Activated naive CD8-positive, alpha-beta T cell (primary cell): Measurements from ENCODE around the gene EPHB2.

Source experiments
- H3K27ac Mint-ChIP-seq: one replicate; pipeline ENCODE4 v1.8.0; 2021; ENCODE audit warnings: mixed read lengths
- H3K27me3 Mint-ChIP-seq: one replicate; pipeline ENCODE4 v1.8.0; 2021; ENCODE audit warnings: mixed read lengths
- H3K36me3 Mint-ChIP-seq: one replicate; pipeline ENCODE4 v1.8.0; 2021; ENCODE audit warnings: mixed read lengths
- H3K4me1 Mint-ChIP-seq: one replicate; pipeline ENCODE4 v1.8.0; 2021; ENCODE audit warnings: low read depth, mixed read lengths
- H3K4me3 Mint-ChIP-seq: one replicate; pipeline ENCODE4 v1.8.0; 2021; ENCODE audit warnings: mild to moderate bottlenecking, mixed read lengths
- H3K9me3 Mint-ChIP-seq: one replicate; pipeline ENCODE4 v1.8.0; 2021; ENCODE audit warnings: low read depth, mixed read lengths

Gene EPHB2

DNA sequence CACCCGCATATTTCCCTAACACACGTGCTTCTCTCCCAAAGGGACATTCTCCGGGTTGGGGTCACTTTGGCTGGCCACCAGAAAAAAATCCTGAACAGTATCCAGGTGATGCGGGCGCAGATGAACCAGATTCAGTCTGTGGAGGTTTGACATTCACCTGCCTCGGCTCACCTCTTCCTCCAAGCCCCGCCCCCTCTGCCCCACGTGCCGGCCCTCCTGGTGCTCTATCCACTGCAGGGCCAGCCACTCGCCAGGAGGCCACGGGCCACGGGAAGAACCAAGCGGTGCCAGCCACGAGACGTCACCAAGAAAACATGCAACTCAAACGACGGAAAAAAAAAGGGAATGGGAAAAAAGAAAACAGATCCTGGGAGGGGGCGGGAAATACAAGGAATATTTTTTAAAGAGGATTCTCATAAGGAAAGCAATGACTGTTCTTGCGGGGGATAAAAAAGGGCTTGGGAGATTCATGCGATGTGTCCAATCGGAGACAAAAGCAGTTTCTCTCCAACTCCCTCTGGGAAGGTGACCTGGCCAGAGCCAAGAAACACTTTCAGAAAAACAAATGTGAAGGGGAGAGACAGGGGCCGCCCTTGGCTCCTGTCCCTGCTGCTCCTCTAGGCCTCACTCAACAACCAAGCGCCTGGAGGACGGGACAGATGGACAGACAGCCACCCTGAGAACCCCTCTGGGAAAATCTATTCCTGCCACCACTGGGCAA lies 202.9 kb downstream of the EPHB2 start:
- no peak overlapping the region for H3K27ac Mint-ChIP-seq
- H3K4me1 Mint-ChIP-seq = no peaks in the 10 kb centered on the region
- no peaks in the 10 kb centered on the region for H3K36me3 Mint-ChIP-seq
- no peak overlapping the region for H3K4me3 Mint-ChIP-seq
- no peaks in the 10 kb centered on the region for H3K9me3 Mint-ChIP-seq
- no peaks in the 10 kb centered on the region for H3K27me3 Mint-ChIP-seq

DNA sequence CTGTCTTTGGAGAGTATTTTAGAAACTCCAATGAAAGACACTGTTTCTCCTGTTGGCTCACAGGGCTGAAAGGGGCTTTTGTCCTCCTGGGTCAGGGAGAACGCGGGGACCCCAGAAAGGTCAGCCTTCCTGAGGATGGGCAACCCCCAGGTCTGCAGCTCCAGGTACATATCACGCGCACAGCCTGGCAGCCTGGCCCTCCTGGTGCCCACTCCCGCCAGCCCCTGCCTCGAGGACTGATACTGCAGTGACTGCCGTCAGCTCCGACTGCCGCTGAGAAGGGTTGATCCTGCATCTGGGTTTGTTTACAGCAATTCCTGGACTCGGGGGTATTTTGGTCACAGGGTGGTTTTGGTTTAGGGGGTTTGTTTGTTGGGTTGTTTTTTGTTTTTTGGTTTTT lies 203.5 kb downstream of the EPHB2 start:
- Mint-ChIP-seq H3K36me3 (no peaks in the 10 kb centered on the region), H3K4me3 (no peak overlapping the region), H3K9me3 (no peaks in the 10 kb centered on the region), H3K4me1 (no peaks in the 10 kb centered on the region), H3K27me3 (no peaks in the 10 kb centered on the region), H3K27ac (no peak overlapping the region)

DNA sequence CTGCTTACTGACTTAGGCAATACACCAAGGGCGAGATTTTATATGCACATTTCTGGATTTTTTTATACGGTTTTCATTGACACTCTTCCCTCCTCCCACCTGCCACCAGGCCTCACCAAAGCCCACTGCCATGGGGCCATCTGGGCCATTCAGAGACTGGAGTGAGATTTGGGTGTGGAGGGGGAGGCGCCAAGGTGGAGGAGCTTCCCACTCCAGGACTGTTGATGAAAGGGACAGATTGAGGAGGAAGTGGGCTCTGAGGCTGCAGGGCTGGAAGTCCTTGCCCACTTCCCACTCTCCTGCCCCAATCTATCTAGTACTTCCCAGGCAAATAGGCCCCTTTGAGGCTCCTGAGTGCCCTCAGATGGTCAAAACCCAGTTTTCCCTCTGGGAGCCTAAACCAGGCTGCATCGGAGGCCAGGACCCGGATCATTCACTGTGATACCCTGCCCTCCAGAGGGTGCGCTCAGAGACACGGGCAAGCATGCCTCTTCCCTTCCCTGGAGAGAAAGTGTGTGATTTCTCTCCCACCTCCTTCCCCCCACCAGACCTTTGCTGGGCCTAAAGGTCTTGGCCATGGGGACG lies 204.1 kb downstream of the EPHB2 start:
- Mint-ChIP-seq H3K27ac (no peak overlapping the region), H3K9me3 (no peaks in the 10 kb centered on the region), H3K4me1 (no peaks in the 10 kb centered on the region), H3K27me3 (no peaks in the 10 kb centered on the region), H3K36me3 (no peaks in the 10 kb centered on the region), H3K4me3 (no peak overlapping the region)

GRCh38 chr1:22915231-22915630 lies 204.6 kb downstream of the EPHB2 start:
- no peaks in the 10 kb centered on the region for H3K27me3 Mint-ChIP-seq
- no peaks in the 10 kb centered on the region for H3K4me1 Mint-ChIP-seq
- no peaks in the 10 kb centered on the region for H3K36me3 Mint-ChIP-seq
- H3K9me3 Mint-ChIP-seq = no peaks in the 10 kb centered on the region
- no peak overlapping the region for H3K27ac Mint-ChIP-seq
- no peak overlapping the region for H3K4me3 Mint-ChIP-seq

- Mint-ChIP-seq H3K36me3 (no peaks in the 10 kb centered on the region), H3K27me3 (no peaks in the 10 kb centered on the region), H3K4me1 (no peaks in the 10 kb centered on the region), H3K27ac (no peak overlapping the region), H3K9me3 (no peaks in the 10 kb centered on the region), H3K4me3 (no peak overlapping the region)
These were observed 205.3 kb downstream of the EPHB2 start for GRCh38 chr1:22915816-22916470.

GRCh38 chr1:22916471-22916820 lies 205.8 kb downstream of the EPHB2 start:
- Mint-ChIP-seq H3K4me1 (no peaks in the 10 kb centered on the region), H3K4me3 (no peak overlapping the region)

DNA sequence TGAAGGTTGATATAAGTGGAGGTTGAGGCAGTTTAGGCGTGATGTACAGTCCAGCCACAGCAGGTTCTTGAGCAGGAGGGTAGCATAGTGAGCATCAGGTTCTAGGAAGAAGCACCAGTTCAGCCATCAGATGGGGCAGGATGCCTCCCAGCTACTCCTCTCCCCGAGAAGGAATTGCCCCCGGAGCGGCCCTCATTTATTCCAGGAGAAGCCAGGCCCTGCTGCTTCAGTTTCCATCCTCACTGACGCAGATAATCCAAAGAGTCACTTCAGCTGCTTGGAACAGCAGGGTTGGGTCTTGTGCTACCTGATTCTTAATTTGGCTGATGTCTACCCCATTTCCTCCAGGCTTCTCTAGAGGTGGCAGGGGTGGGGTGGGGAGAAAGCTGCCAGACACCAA lies 207.3 kb downstream of the EPHB2 start:
- Mint-ChIP-seq H3K27ac (no peak overlapping the region), H3K4me1 (no peaks in the 10 kb centered on the region), H3K9me3 (no peaks in the 10 kb centered on the region), H3K27me3 (no peaks in the 10 kb centered on the region), H3K36me3 (no peaks in the 10 kb centered on the region), H3K4me3 (no peak overlapping the region)

More at GRCh38 chr1:22916471-22916820, 205.8 kb downstream of the EPHB2 start:
- Mint-ChIP-seq H3K36me3 (no peaks in the 10 kb centered on the region), H3K9me3 (no peaks in the 10 kb centered on the region), H3K27ac (no peak overlapping the region), H3K27me3 (no peaks in the 10 kb centered on the region)

GRCh38 chr1:22918644-22919043 lies 208.0 kb downstream of the EPHB2 start:
- Mint-ChIP-seq H3K27ac (no peak overlapping the region), H3K4me3 (no peak overlapping the region), H3K9me3 (no peaks in the 10 kb centered on the region), H3K4me1 (no peaks in the 10 kb centered on the region), H3K27me3 (peaks cover 2% of the 10 kb centered on the region), H3K36me3 (no peaks in the 10 kb centered on the region)

DNA sequence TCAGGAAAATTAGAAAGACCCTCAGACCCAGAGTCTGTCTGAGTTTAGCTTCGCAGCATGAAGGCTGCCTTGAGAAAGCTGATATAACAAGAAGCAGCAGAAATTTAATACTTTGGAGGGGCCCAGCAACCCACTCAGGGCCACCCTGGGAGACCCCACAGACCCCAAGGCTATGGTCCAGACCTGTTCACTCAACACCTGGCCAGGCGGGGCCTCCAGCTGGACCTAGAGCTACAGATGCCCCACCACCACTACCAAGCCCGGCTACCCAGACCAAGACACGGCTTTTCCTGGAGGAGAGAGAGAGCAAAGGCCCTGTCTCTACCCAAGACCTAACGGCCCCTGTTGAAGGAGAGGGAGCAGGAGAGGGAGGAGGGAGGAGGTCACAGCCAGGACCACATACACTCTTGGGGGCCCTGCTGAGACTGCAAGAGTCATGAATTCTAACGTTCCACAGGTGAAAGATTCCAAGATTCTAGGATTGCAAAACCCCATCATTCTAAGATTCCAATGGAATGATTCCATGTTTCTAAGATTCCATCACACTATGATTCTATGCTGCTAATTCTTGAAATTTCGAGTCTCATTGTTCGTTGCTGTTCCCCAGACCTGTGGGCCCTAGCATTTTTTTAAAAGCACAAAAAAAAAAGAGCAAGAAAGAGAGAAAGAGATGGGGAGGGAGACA lies 208.8 kb downstream of the EPHB2 start:
- Mint-ChIP-seq H3K4me3 (no peak overlapping the region), H3K9me3 (no peaks in the 10 kb centered on the region), H3K4me1 (no peaks in the 10 kb centered on the region), H3K27ac (no peak overlapping the region), H3K36me3 (no peaks in the 10 kb centered on the region), H3K27me3 (peaks cover 3% of the 10 kb centered on the region)

DNA sequence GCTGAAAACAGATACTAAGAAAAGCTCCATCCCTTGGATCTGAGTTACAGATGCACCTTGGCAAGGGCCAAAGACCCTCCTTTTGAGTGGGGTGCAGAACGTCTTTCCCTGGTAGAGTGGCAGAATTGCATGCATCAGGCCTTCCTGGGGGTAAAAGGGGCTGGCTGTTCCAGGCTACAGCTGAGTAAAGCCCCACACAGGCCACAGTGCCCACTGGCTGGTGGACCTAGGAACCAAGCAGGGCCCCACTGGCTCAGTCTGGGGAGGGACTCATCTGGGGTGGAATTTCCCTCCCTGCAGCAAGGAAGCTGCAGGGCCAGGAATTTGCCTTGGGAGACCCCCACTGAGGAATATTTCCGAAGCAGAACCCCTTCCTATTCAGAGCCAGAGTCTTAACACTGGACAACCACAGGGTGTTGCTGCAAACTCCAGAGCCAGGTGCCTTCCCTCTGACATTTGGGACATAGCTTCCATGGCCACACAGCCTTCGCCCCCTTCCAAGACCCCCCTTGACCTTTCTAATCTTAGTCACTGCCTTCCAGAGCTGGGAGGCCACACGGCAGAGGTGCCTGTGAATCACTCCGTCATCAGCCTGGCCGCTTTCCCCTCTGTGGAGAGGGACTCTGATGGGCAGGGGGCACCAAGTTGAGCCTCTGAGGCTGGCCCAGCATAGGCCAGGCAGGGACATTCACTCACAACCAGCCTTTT lies 209.5 kb downstream of the EPHB2 start:
- Mint-ChIP-seq H3K36me3 (no peaks in the 10 kb centered on the region), H3K27me3 (peaks cover 5% of the 10 kb centered on the region), H3K27ac (no peak overlapping the region), H3K4me3 (no peak overlapping the region), H3K9me3 (no peaks in the 10 kb centered on the region), H3K4me1 (no peaks in the 10 kb centered on the region)

GRCh38 chr1:22920734-22921451 lies 210.3 kb downstream of the EPHB2 start:
- H3K9me3 Mint-ChIP-seq = no peaks in the 10 kb centered on the region
- no peaks in the 10 kb centered on the region for H3K36me3 Mint-ChIP-seq
- no peaks in the 10 kb centered on the region for H3K4me1 Mint-ChIP-seq
- H3K27ac Mint-ChIP-seq = no peak overlapping the region
- peaks cover 7% of the 10 kb centered on the region for H3K27me3 Mint-ChIP-seq
- H3K4me3 Mint-ChIP-seq = no peak overlapping the region

GRCh38 chr1:22921452-22922126 lies 210.9 kb downstream of the EPHB2 start:
- Mint-ChIP-seq H3K4me1 (no peaks in the 10 kb centered on the region), H3K36me3 (no peaks in the 10 kb centered on the region), H3K27ac (no peak overlapping the region), H3K4me3 (no peak overlapping the region), H3K9me3 (no peaks in the 10 kb centered on the region), H3K27me3 (peaks cover 11% of the 10 kb centered on the region)

DNA sequence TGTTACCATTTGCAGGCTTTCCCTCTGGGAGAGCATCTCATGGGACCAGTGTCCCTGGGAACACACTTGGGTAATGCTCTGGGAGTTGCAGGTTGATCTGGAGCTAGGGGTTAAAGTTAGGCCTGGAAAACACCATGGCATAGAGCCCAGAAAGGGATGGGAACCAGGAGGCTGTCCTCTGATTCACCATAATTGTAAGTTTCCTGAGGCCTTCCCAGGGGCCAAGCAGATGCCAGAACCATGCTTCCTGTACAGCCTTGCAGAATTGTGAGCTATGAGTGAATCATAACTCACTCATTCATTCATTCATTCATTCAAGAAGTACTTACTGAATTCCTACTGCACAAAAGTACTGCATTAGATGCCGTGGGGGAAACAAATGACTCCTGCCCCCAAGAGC lies 212.0 kb downstream of the EPHB2 start:
- Mint-ChIP-seq H3K27me3 (peaks cover 16% of the 10 kb centered on the region), H3K9me3 (no peaks in the 10 kb centered on the region), H3K4me1 (no peaks in the 10 kb centered on the region), H3K36me3 (no peaks in the 10 kb centered on the region), H3K27ac (no peak overlapping the region), H3K4me3 (no peak overlapping the region)

DNA sequence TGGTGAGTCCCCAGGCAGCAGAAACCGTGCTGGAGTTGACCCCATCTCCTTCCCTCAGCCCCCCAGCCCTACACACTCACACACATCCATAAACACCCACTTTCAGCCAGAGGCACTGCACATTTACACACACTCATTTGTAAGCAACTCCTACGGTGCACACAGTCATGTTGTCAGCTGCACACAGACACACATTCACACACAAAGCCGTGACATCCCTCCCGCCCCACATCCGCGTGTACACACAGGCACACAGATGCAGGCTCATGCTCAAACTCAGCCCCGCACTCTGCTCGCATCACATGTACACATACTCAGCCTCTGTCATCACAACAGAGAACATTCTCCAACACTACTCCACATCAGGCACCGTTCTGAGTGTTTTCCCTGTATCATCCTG lies 214.5 kb downstream of the EPHB2 start:
- H3K4me3 Mint-ChIP-seq = no peak overlapping the region
- no peaks in the 10 kb centered on the region for H3K4me1 Mint-ChIP-seq
- no peak overlapping the region for H3K27ac Mint-ChIP-seq
- no peaks in the 10 kb centered on the region for H3K36me3 Mint-ChIP-seq
- H3K9me3 Mint-ChIP-seq = no peaks in the 10 kb centered on the region
- peaks cover 18% of the 10 kb centered on the region for H3K27me3 Mint-ChIP-seq
